BLaER1 treated with 17β-estradiol and CSF1 and Interleukin-3, amounts not matched to agents 10 nM and 100 nM (cell line): ENCODE measurements around the gene WDR27.

Source experiments
- H3K27ac ChIP-seq, 11 experiments: shearing (Covaris generic); formaldehyde crosslinking; 2 replicates each; pipeline ENCODE4 v1.8.1; 2022
- H3K27me3 ChIP-seq, 11 experiments: shearing (Covaris generic); formaldehyde crosslinking; 2 replicates each; pipeline ENCODE4 v1.8.1; 2022
- H3K36me3 ChIP-seq, 11 experiments: shearing (Covaris generic); formaldehyde crosslinking; 2 replicates each; pipeline ENCODE4 v1.8.1; 2022
- H3K4me1 ChIP-seq, 10 experiments: shearing (Covaris generic); formaldehyde crosslinking; 2 replicates each; pipeline ENCODE4 v1.8.1; 2022
- H3K4me2 ChIP-seq, 11 experiments: shearing (Covaris generic); formaldehyde crosslinking; 2 replicates each; pipeline ENCODE4 v1.8.1; 2022
- H3K4me3 ChIP-seq, 10 experiments: shearing (Covaris generic); formaldehyde crosslinking; 2 replicates each; pipeline ENCODE4 v1.8.1; 2022
- H3K9ac ChIP-seq, 11 experiments: shearing (Covaris generic); formaldehyde crosslinking; 2 replicates each; pipeline ENCODE4 v1.8.1; 2022
- H3K9me3 ChIP-seq, 11 experiments: shearing (Covaris generic); formaldehyde crosslinking; replicated peaks in 1 of 11; 2 replicates each; pipeline ENCODE4 v1.8.1; 2022
- H4K20me1 ChIP-seq, 11 experiments: shearing (Covaris generic); formaldehyde crosslinking; 2 replicates each; pipeline ENCODE4 v1.8.1; 2022
- Cebpa-rat ChIP-seq, 11 experiments: shearing (Covaris generic); IDR thresholded peaks; 2 replicates each; pipeline ENCODE4 v1.8.1; 2022

WDR27 gene

DNA sequence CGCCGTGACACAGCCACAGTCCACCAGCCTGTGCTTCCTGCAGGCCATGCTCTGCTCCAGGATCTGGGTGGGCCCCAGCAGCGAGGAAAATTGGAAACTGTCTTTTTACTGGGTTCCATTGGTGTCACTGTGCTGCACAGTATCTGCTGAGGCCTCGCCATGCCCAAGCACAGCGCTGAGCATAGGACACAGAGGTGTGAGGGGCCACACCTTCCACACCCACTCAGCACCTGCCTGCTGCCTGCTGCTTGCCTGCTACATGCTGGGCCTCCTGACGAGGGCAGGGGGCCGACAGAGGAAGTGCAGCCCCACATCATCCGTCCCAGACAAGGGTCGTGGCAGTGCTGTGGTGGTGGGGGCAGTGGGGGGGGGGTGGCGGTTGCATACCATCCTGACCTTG, 275.2 kb downstream of the WDR27 start:
- no peak overlapping the region for H3K27ac ChIP-seq
- H3K4me3 ChIP-seq = no peak overlapping the region

DNA sequence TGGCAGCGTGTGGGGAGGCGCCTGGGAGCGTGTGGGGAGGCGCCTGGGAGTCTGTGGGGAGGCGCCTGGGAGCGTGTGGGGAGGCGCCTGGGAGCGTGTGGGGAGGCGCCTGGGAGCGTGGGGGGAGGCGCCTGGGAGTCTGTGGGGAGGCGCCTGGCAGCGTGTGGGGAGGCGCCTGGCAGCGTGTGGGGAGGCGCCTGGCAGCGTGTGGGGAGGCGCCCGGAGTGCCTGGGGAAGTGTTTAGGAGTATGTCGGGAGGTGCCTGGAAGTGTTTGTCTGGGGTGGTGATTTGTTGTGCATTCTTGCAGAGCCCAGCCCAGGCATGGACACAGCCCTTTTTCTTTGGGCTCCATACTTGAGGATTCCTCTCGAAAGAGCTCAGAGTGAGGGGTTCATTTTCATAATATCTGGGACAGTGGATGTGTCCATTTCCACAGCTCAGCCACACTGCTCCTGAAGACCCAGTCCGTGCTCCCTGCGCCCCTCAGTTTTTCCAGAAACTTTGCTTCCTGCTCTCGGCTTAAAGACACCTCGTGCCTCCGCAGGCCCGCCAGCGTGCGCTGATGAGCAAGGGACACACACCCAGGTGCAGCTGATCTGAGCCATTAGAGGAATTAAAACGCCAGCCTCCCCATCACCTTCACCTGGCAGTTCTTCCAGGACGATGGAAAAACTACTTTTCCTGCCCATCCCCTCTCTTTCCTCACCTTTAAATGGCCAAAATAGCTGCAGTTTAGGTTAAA, 276.0 kb downstream of the WDR27 start:
- no peak overlapping the region for H3K27ac ChIP-seq
- H3K9me3 ChIP-seq = peaks cover 33 to 71% (median 47%) of the 10 kb centered on the region in 11 experiments
- TF ChIP-seq Cebpa-rat (IDR thresholded peaks at IDR 0.05) = no peak
- H3K4me1 ChIP-seq = no peaks in the 10 kb centered on the region
- H3K9ac ChIP-seq = no peak overlapping the region
- H3K36me3 ChIP-seq = no peaks in the 10 kb centered on the region; a peak in 1 of 22 replicates
- H3K4me3 ChIP-seq = no peak overlapping the region
- no peaks in the 10 kb centered on the region for H3K27me3 ChIP-seq
- no peaks in the 10 kb centered on the region for H4K20me1 ChIP-seq
- no peak overlapping the region for H3K4me2 ChIP-seq

More for the DNA sequence above, 275.2 kb downstream of the WDR27 start:
- no peaks in the 10 kb centered on the region for H3K4me1 ChIP-seq
- H4K20me1 ChIP-seq = no peaks in the 10 kb centered on the region
- H3K4me2 ChIP-seq = no peak overlapping the region
- no peaks in the 10 kb centered on the region; a peak in 1 of 22 replicates for H3K36me3 ChIP-seq
- H3K9ac ChIP-seq = no peak overlapping the region
- no peaks in the 10 kb centered on the region for H3K27me3 ChIP-seq
- H3K9me3 ChIP-seq = peaks cover 41 to 76% (median 53%) of the 10 kb centered on the region in 11 experiments
- no peak for TF ChIP-seq Cebpa-rat (IDR thresholded peaks at IDR 0.05)

DNA sequence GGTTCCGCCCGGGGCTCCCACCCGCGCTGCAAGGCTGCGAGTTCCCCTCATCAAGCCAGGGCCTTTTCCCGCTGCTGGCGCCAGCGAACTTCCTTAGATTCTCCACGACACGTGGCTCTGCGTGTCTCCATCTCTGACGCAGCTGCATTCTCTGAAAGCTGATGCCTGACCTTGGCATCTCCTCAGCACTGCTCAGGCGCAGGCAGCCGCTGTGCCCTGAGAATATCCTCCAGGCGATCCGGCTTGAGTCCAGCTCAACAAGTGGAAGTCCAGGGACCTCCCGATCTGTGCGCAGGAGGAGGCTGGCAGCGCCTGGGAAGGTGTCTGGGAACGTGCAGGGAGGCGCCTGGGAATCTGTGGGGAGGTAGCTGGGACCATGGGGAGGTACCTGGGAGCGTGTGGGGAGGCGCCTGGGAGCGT, 277.0 kb downstream of the WDR27 start:
- no peak overlapping the region for H3K4me2 ChIP-seq
- H3K27me3 ChIP-seq = no peaks in the 10 kb centered on the region
- TF ChIP-seq Cebpa-rat (IDR thresholded peaks at IDR 0.05) = no peak
- H4K20me1 ChIP-seq = no peaks in the 10 kb centered on the region
- peaks cover 23 to 71% (median 45%) of the 10 kb centered on the region in 11 experiments for H3K9me3 ChIP-seq
- no peaks in the 10 kb centered on the region for H3K36me3 ChIP-seq
- H3K27ac ChIP-seq = no peak overlapping the region
- H3K4me1 ChIP-seq = no peaks in the 10 kb centered on the region
- no peak overlapping the region for H3K4me3 ChIP-seq
- no peak overlapping the region for H3K9ac ChIP-seq

DNA sequence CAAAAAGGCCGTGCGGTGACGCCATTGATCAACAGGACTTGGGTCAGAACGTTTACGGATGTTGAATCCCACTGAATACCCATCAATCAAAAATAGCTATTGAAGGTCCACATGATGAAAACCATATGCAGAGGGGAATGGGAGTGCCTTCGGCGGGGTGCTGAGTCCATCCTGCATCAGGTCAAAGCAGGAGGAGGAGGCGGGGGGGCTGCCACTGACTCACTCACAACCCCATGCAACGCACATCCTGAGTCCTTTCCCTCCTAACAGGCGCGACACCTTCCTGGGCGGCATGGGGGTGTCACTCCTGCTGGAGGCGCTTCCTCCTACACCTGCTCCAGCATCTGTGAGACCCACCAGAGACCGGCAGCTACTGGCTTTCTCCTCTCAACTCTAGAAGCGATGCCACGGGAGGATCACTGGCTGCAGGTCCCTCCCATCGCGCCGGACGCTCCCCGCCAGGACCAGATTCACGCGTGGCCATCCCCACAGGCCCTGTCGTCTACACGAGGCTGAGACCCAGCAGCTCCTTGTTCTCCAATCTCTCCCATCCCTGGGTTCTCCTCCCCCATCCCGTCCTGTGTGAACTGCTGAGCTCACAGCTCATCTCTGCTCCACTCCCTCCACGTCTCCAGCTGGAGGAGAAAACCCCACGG, 277.6 kb downstream of the WDR27 start:
- no peak overlapping the region for H3K4me2 ChIP-seq
- peaks cover 23 to 71% (median 44%) of the 10 kb centered on the region in 11 experiments for H3K9me3 ChIP-seq
- no peak overlapping the region for H3K9ac ChIP-seq
- no peak overlapping the region for H3K4me3 ChIP-seq
- no peaks in the 10 kb centered on the region for H3K36me3 ChIP-seq
- H3K4me1 ChIP-seq = no peaks in the 10 kb centered on the region
- no peaks in the 10 kb centered on the region for H3K27me3 ChIP-seq
- no peak overlapping the region for H3K27ac ChIP-seq
- no peaks in the 10 kb centered on the region for H4K20me1 ChIP-seq
- no peak for TF ChIP-seq Cebpa-rat (IDR thresholded peaks at IDR 0.05)

DNA sequence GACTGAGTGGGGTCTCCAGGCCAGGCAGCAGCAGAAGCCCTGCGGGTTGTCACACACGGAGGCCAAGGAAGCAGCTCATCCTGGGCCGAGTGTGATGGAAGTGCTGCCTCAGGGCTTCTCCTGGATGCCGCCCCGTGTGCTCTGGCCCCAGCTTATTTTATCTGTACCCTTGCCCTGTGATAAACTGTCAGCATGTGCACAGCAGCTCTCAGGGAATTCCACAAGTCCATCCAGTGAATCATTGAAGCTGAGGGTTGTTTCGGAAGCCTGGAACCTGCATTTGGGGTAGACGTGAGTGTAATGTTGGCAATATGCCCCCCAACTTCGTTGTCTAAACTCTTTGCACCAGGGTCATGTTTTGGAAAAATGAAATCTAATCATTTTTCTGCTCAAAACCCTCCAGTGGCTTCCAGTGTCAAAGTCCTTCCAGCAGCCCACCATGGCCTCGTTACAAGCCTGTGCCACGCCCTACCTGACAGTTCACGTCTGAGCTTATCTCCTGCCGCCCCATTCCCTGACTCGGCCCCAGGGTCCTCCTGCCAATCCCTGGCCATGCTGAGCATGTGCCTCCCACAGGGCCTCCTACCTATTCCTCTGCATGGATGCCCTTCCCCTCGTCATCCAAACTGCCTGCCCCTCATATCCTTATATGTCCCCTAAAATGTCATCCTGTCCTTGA, 280.1 kb downstream of the WDR27 start:
- Histone ChIP-seq H3K27me3 (no peaks in the 10 kb centered on the region), H3K27ac (no peak overlapping the region), H3K9ac (no peak overlapping the region), H4K20me1 (no peaks in the 10 kb centered on the region), H3K4me2 (no peak overlapping the region), H3K36me3 (no peaks in the 10 kb centered on the region), H3K4me3 (no peak overlapping the region), H3K9me3 (peaks cover 23 to 83% (median 47%) of the 10 kb centered on the region in 11 experiments), H3K4me1 (no peaks in the 10 kb centered on the region)
- no peak for TF ChIP-seq Cebpa-rat (IDR thresholded peaks at IDR 0.05)

DNA sequence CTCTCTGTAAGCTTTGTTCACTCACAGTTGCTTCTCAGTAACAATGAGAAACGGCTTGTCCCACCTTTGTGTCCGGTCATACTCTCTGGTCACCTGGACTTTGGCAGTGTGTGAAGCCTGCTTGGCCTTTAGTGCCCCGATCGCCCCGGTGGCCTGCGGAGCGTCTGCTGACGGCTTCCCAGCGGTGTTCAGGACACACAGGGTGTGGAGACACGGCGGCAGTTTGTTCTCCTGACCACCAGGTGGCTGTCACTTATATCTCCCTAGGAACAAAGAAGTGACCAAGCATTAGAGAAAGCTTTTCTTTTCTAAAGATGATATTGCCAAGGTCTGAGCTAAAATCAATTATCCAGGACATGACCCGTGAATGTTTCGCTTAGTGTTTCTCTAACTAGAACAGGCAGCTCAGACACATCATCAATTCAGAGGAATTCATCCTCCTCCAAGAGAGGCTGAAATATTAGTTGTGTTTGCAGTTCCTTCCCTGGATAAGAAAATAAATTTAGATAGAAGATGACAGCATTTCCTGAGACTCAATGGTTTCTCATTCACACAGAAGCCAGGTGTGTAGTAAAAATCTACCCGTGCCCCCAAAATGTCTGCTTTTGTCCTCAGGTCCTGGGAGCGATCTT, 280.8 kb downstream of the WDR27 start:
- Histone ChIP-seq H3K4me2 (no peak overlapping the region), H4K20me1 (no peaks in the 10 kb centered on the region), H3K9ac (no peak overlapping the region), H3K4me1 (no peaks in the 10 kb centered on the region), H3K27ac (no peak overlapping the region), H3K36me3 (no peaks in the 10 kb centered on the region), H3K9me3 (peaks cover 23 to 88% (median 46%) of the 10 kb centered on the region in 11 experiments), H3K4me3 (no peak overlapping the region), H3K27me3 (no peaks in the 10 kb centered on the region)
- no peak for TF ChIP-seq Cebpa-rat (IDR thresholded peaks at IDR 0.05)

DNA sequence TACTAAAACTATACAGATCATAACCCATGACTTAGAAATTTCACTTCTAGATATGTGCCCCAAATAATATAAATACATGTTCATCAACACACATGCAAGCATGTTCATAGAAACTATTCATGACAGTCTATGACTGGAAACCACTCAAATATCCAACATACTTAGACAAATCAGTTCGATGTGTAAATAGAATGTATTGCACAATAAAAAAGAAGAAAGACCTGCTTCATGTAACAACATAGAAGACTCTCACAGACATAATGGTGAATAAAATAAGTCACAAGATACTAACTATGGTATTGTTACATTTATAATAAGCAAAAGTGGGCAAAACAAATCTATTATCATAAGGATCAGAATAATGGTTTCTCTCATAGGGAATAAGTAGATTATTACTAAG, 284.7 kb downstream of the WDR27 start:
- H3K27me3 ChIP-seq = no peaks in the 10 kb centered on the region
- 0 out of 22 replicates have a peak, but pooled peaks of 1 of the 11 experiments have one; percentile 46 for TF ChIP-seq Cebpa-rat (IDR thresholded peaks at IDR 0.05)

DNA sequence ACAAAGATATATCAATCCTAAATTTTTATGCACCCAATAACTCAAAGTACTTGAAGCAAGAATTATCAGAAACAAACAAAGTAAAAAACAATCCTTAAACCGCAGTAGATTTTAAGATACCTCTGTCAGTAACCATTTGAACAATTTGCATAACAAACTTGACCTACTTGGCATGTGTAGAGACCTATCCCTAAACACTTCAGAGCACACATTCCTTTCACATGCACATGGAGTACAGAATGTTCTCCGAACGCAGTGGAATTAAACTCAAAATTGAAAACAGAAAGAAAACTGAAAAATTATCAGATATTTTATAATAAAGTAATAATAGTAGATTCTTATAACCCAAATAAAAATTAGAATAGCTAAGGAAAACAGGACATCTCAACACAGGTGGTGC, 285.6 kb downstream of the WDR27 start:
- H3K27me3 ChIP-seq = no peaks in the 10 kb centered on the region
- H3K4me3 ChIP-seq = no peak overlapping the region
- no peak overlapping the region for H3K9ac ChIP-seq
- H3K4me1 ChIP-seq = peaks cover 0 to 17% (median 11%) of the 10 kb centered on the region in 10 experiments; a peak in 15 of 20 replicates
- H3K27ac ChIP-seq = no peak overlapping the region
- H3K4me2 ChIP-seq = no peak overlapping the region
- H3K9me3 ChIP-seq = peaks cover 47 to 90% (median 62%) of the 10 kb centered on the region in 11 experiments
- peaks cover 0 to 16% (median 0%) of the 10 kb centered on the region in 11 experiments; a peak in 3 of 22 replicates for H3K36me3 ChIP-seq
- no peaks in the 10 kb centered on the region for H4K20me1 ChIP-seq
- no peak for TF ChIP-seq Cebpa-rat (IDR thresholded peaks at IDR 0.05)

More for the DNA sequence above, 284.7 kb downstream of the WDR27 start:
- H3K27ac ChIP-seq = no peak overlapping the region
- H3K9ac ChIP-seq = no peak overlapping the region
- H3K36me3 ChIP-seq = peaks cover 0 to 9% (median 0%) of the 10 kb centered on the region in 11 experiments; a peak in 2 of 22 replicates
- no peak overlapping the region for H3K4me3 ChIP-seq
- H3K4me2 ChIP-seq = no peak overlapping the region
- H3K9me3 ChIP-seq = peaks cover 39 to 88% (median 57%) of the 10 kb centered on the region in 11 experiments
- peaks cover 0 to 8% (median 2%) of the 10 kb centered on the region in 10 experiments; a peak in 9 of 20 replicates for H3K4me1 ChIP-seq
- H4K20me1 ChIP-seq = no peaks in the 10 kb centered on the region

DNA sequence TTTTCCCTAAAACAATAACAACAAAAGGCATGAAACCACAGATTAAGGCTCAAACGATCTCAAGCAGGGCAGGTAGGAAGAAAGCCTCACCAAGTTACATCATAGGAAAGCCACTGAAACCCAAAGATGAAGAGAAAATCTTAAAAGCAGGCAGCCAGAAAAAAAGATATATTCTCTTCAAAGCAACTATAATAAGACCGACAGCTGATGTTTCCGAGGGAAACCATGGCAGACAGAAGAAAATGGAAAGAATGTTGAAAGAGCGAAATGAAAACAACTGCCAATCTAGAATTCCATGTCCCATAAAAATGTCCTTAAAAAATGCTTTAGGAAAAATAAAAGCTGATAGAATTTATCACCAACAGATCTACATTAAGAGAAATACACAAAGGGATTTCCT, 286.6 kb downstream of the WDR27 start:
- Histone ChIP-seq H3K27me3 (no peaks in the 10 kb centered on the region), H3K4me2 (no peak overlapping the region), H4K20me1 (no peaks in the 10 kb centered on the region), H3K27ac (no peak overlapping the region), H3K9ac (no peak overlapping the region), H3K36me3 (peaks cover 0 to 19% (median 0%) of the 10 kb centered on the region in 11 experiments; a peak in 3 of 22 replicates), H3K4me1 (peaks cover 1 to 28% (median 21%) of the 10 kb centered on the region in 10 experiments), H3K4me3 (no peak overlapping the region), H3K9me3 (peaks cover 58 to 94% (median 67%) of the 10 kb centered on the region in 11 experiments)
- no peak for TF ChIP-seq Cebpa-rat (IDR thresholded peaks at IDR 0.05)
